IPS DF 6.9 (cell line): ENCODE measurements around the gene CENPM.
A peak's percentile ranks its signal among the peaks of the same experiment; 100 is the strongest.

Experiments used
- DNase-seq: peaks from one replicate; pipeline ENCODE4 v3.0.0-alpha.2; 2013; ENCODE audit warnings: low read depth, low spot score
- H3K27ac ChIP-seq: one replicate; pipeline ENCODE4 v1.5.1; 2013; ENCODE audit warnings: low read length, control low read depth
- H3K27me3 ChIP-seq: 2 replicates; pipeline ENCODE4 v1.6.1; 2013; ENCODE audit warnings: mild to moderate bottlenecking, low read length; ENCODE audit not compliant: control insufficient read depth, insufficient read depth
- H3K36me3 ChIP-seq: 2 replicates; pipeline ENCODE4 v1.6.1; 2013; ENCODE audit warnings: low read length; ENCODE audit not compliant: control insufficient read depth, insufficient read depth
- H3K4me1 ChIP-seq: 2 replicates; pipeline ENCODE4 v1.6.1; 2013; ENCODE audit warnings: low read length; ENCODE audit not compliant: control insufficient read depth, insufficient read depth
- H3K4me3 ChIP-seq: 2 replicates; pipeline ENCODE4 v1.5.1; 2013; ENCODE audit warnings: mild to moderate bottlenecking, low read length
- H3K9me3 ChIP-seq: 2 replicates; pipeline ENCODE4 v1.6.1; 2013; ENCODE audit warnings: low read length, inconsistent platforms; ENCODE audit not compliant: control insufficient read depth, insufficient read depth
- WGBS: extraction: QIAGEN DNeasy Blood & Tissue Kit; methylation state at CpG from one replicate; pipeline ENCODE4 v1.1.7; 2013; ENCODE audit warnings: mixed read lengths, missing lambda C conversion rate; ENCODE audit not compliant: insufficient read length, insufficient coverage; 5-methylcytosine and 5-hydroxymethylcytosine counted together

The CENPM gene

DNA sequence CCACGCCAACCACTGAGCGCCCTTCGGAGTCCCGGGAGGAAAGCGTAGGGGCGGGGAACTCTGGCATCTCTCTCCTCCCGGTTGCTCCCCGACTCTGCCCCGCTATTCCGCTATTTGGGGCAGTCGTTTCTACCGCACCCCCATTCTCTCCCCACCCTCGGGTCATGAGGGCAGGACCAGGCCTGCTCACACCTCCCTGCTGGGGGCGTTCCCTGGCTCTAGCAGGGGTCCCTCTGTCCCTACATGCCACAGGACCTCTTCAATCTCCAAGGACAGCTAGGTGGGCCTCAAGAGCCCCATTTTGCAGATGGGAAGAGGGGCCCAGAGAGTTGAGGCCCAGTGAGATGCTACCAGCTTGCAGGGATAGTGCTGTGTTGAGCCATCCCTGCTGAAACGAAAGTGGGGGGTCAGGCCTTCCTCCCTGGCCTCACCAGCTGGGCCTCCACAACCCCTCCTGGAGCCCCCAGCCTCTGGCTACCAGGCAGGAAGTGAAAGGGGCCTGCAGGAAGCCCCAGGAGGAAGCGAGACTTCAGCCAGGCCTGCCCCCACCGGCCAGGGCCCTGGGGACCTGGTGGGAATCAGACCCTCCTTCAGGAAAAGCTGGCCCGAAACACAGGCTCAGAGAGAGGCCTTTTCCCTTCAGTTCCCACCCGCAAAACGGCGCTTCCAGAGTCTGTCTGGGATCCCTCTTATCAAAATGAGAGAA, 26.5 kb downstream of the CENPM start:
- DNase-seq = no peak
- Histone ChIP-seq H3K36me3 (no peaks in the 10 kb centered on the region), H3K4me3 (peak overlapping the region; percentile 26; the same call in 1 of the 2 replicates), H3K4me1 (peaks cover 3% of the 10 kb centered on the region; the same call in 1 of the 2 replicates), H3K27ac (no peak overlapping the region), H3K9me3 (no peaks in the 10 kb centered on the region), H3K27me3 (peaks cover 30% of the 10 kb centered on the region)
- WGBS = no CpG with 5 or more reads among the region's 21 CpGs

DNA sequence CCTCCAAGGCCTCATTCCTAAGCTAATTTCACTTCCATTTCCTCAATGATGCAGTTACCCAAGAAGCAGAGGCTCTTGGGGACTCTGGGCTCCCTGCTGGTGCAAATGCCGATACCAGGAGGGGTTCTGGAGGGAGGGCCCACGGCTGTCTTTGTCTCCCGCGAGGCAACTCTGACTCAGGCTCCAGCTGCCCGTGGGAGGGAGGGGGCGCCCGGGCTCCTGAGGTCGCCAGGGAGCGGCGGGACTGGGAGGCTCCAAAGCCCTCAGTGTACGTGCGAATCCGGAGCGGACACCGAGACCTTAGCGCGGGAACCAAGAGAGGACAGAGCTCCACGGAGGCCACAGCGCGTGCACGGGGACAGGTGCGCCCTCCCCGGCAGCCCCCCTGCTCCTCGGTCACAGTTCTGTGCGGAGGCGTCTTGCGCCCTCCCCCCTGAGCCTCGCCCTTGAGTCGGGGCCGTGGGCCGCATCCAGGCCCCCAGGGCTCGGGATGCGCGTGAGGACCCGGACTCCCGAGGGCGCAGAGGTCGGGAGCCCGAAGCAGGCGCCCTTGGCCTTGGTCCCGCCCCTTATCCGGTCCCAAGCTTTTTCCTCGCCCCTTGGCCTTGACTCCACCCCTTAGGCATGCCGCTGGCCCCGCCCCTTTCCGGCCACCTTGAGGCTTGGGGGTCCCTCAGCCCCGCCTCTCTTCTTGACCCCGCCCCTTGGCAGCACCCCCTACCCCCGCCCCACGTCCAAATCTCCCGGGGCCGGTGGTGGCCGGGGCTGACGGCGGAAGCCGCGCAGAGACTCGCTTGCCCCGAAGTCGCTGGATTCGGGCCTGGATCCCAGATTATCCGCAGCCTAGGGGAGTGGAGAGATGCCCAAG, 27.4 kb downstream of the CENPM start:
- peak overlapping the region; percentile 50; the same call in 1 of the 2 replicates for H3K4me3 ChIP-seq
- peaks cover 30% of the 10 kb centered on the region for H3K27me3 ChIP-seq
- 0 out of 2 replicates have a peak, but pooled peaks cover 3% of the 10 kb centered on the region for H3K4me1 ChIP-seq
- no peaks in the 10 kb centered on the region for H3K9me3 ChIP-seq
- DNase-seq = peak; percentile 78
- no CpG with 5 or more reads among the region's 62 CpGs for WGBS
- H3K27ac ChIP-seq = no peak overlapping the region
- no peaks in the 10 kb centered on the region for H3K36me3 ChIP-seq

GRCh38 chr22:41917903-41918791, 28.8 kb downstream of the CENPM start:
- no peaks in the 10 kb centered on the region for H3K36me3 ChIP-seq
- H3K9me3 ChIP-seq = no peaks in the 10 kb centered on the region
- H3K27me3 ChIP-seq = peaks cover 37% of the 10 kb centered on the region
- no peak for DNase-seq
- peaks cover 6% of the 10 kb centered on the region; the same call in 1 of the 2 replicates for H3K4me1 ChIP-seq
- no peak overlapping the region for H3K4me3 ChIP-seq
- no peak overlapping the region for H3K27ac ChIP-seq
- no CpG with 5 or more reads among the region's 23 CpGs for WGBS

- Histone ChIP-seq H3K27ac (no peak overlapping the region), H3K27me3 (peaks cover 44% of the 10 kb centered on the region), H3K9me3 (no peaks in the 10 kb centered on the region), H3K36me3 (no peaks in the 10 kb centered on the region), H3K4me1 (peaks cover 6% of the 10 kb centered on the region; the same call in 1 of the 2 replicates), H3K4me3 (no peak overlapping the region)
- WGBS = no CpG with 5 or more reads among the region's 11 CpGs
- no peak for DNase-seq
Observed at GRCh38 chr22:41917375-41917902, 29.5 kb downstream of the CENPM start.

DNA sequence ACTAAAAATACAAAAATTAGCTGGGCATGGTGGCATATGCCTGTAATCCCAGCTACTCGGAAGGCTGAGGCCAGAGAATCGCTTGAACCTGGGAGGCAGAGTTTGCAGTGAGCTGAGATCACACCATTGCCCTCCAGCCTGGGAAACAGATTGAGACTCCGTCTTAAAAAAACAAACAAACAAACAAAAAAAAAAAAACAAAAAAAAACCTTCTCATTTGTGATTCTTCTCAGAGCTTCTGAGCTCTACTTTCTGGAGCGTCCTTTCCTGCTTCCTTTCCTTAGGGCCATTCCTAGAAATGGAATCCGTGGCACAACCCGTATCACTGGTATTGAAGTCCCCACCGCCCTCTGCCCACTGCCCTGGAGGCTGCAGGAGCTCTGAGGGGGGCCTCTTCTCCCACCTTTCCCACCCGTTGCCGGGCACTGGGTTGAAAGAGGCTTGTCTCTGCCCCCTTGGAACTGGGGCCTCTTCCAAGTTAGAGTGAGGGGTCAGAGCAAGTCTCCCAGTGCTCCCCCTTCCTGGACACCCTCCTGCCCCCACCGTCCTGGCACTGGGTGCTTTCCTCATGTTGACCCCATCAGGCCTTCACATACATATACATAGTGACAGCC, 30.1 kb downstream of the CENPM start:
- Histone ChIP-seq H3K27ac (no peak overlapping the region), H3K4me1 (peaks cover 6% of the 10 kb centered on the region; the same call in 1 of the 2 replicates), H3K27me3 (peaks cover 50% of the 10 kb centered on the region), H3K9me3 (no peaks in the 10 kb centered on the region), H3K4me3 (no peak overlapping the region), H3K36me3 (no peaks in the 10 kb centered on the region)
- WGBS = no CpG with 5 or more reads among the region's 10 CpGs
- no peak for DNase-seq

GRCh38 chr22:41915786-41916493, 31.0 kb downstream of the CENPM start:
- Histone ChIP-seq H3K27ac (no peak overlapping the region), H3K4me3 (no peak overlapping the region; the same call in 1 of the 2 replicates), H3K9me3 (no peaks in the 10 kb centered on the region), H3K4me1 (peaks cover 7% of the 10 kb centered on the region), H3K27me3 (peaks cover 59% of the 10 kb centered on the region), H3K36me3 (no peaks in the 10 kb centered on the region)
- no peak for DNase-seq
- WGBS = no CpG with 5 or more reads among the region's 11 CpGs

- Histone ChIP-seq H3K9me3 (no peaks in the 10 kb centered on the region), H3K4me3 (peak within 1 kb of the TSS; percentile 16; the same call in 1 of the 2 replicates), H3K27ac (no peak within 1 kb of the TSS), H3K4me1 (peaks cover 8% of the 10 kb centered on the region), H3K36me3 (no peaks in the 10 kb centered on the region), H3K27me3 (peaks cover 65% of the 10 kb centered on the region)
- DNase-seq = no peak
- no CpG with 5 or more reads among the region's 63 CpGs for WGBS
Observed at GRCh38 chr22:41915035-41915785, 31.7 kb downstream of the CENPM start, which contains the start of gene SHISA8. TSS of gene SHISA8 (minus strand) at chr22:41915074. CDS start at chr22:41914667, 407 bp downstream.

- H3K27ac ChIP-seq = no peak overlapping the region
- DNase-seq = no peak
- H3K36me3 ChIP-seq = no peaks in the 10 kb centered on the region
- H3K27me3 ChIP-seq = peaks cover 65% of the 10 kb centered on the region
- peaks cover 7% of the 10 kb centered on the region for H3K4me1 ChIP-seq
- no peaks in the 10 kb centered on the region for H3K9me3 ChIP-seq
- WGBS = no CpG with 5 or more reads among the region's 67 CpGs
- H3K4me3 ChIP-seq = peak overlapping the region; percentile 16; the same call in 1 of the 2 replicates
Observed at GRCh38 chr22:41914611-41915034, 32.3 kb downstream of the CENPM start.
